ENCODE results near the gene FNDC3B.
A peak's percentile ranks its signal among the peaks of the same experiment; 100 is the strongest.

The FNDC3B gene

DNA sequence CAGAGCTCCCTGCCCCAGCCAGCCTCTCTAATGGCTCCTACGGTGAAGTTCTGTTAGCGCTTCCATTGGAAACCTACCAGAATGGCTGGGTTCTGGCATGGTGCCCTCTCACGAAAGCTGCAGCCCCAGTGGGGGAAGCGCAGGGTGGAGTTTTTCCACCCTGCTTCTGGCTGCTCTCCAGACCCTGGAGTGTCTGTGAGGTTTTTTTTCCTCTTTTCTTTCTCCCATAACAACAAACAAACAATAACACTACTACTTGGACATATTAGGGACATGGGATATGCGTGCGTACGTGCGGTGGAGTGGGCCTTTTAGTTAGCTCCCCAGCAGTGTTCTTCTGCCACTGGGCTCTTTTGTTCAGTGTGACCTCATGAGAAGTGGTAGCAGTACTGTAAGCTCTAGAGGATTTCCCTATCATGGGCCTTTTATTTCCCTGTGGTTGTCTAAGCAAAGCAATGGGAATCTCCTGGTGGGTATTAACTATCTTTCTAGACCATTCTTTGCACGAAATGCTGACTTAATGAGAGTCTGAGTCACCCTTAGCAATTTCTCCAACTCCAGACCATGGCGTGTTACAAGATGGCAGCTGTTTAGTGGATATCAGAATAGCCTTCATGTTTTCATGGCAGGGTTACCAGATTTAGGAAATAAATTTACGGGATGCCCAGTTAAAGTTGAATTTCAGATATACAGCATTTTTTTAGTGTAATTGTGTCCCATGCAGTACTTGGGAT, 161.9 kb downstream of the FNDC3B start:
- no peak overlapping the region for H2AFZ ChIP-seq (ENCODE audit: low read length)
- no peak overlapping the region for H4K8ac ChIP-seq (ENCODE audit: low read depth, low read length)
- WGBS, 2 donors (ENCODE audit: extremely low coverage in 2 of 2, insufficient read length in 2 of 2, insufficient replicate concordance in 1 of 2): no CpG with 5 or more reads among the region's 11 CpGs
- no peak overlapping the region for H3K4me3 ChIP-seq (ENCODE audit: low read length in 2 of 2)
- H3K9ac ChIP-seq (ENCODE audit: low read depth, low read length, poor library complexity): no peak overlapping the region
- H4K91ac ChIP-seq (ENCODE audit: low read depth, low read length, poor library complexity): no peak overlapping the region
- no peak overlapping the region for H2BK15ac ChIP-seq (ENCODE audit: low read length)
- H2BK5ac ChIP-seq (ENCODE audit: low read length): no peak overlapping the region
- DNase-seq (ENCODE audit: low spot score): no peak
- no peaks in the 10 kb centered on the region for H3K79me1 ChIP-seq (ENCODE audit: low read depth, low read length)
- peaks cover 0 to 6% of the 10 kb centered on the region in 2 donors for H3K36me3 ChIP-seq (replicated peaks in 1 of 2; ENCODE audit: control insufficient read depth in 2 of 2, insufficient read depth in 2 of 2, low read length in 2 of 2)
- H3K14ac ChIP-seq (ENCODE audit: low read length): no peak overlapping the region
- no peak overlapping the region for H3K18ac ChIP-seq (ENCODE audit: low read length)
- H3K27me3 ChIP-seq (ENCODE audit: control insufficient read depth in 3 of 3, insufficient read depth in 3 of 3, low read depth in 1 of 3, low read length in 3 of 3): no peaks in the 10 kb centered on the region
- no peak overlapping the region for H3K27ac ChIP-seq (replicated peaks; ENCODE audit: low read length)
- H3K9me3 ChIP-seq (replicated peaks in 1 of 2; ENCODE audit: control insufficient read depth in 2 of 2, insufficient read depth in 1 of 2, low read depth in 1 of 2, low read length in 2 of 2): peaks cover 1 to 4% of the 10 kb centered on the region in 2 donors
- H2BK12ac ChIP-seq (ENCODE audit: low read length): no peak overlapping the region
- no peak overlapping the region for H3K4me2 ChIP-seq (ENCODE audit: insufficient read depth, low read length, poor library complexity, severe bottlenecking)
- H3K4me1 ChIP-seq (ENCODE audit: control insufficient read depth in 2 of 2, insufficient read depth in 1 of 2, low read depth in 1 of 2, low read length in 2 of 2): peaks cover 10 to 41% of the 10 kb centered on the region in 2 donors
- H3K23ac ChIP-seq (ENCODE audit: low read depth, low read length, poor library complexity): no peak overlapping the region
- no peak overlapping the region for H2AK5ac ChIP-seq (ENCODE audit: low read depth, low read length)
- H2BK120ac ChIP-seq (ENCODE audit: low read depth, low read length): no peak overlapping the region
- H3K4ac ChIP-seq (ENCODE audit: low read length): no peak overlapping the region

DNA sequence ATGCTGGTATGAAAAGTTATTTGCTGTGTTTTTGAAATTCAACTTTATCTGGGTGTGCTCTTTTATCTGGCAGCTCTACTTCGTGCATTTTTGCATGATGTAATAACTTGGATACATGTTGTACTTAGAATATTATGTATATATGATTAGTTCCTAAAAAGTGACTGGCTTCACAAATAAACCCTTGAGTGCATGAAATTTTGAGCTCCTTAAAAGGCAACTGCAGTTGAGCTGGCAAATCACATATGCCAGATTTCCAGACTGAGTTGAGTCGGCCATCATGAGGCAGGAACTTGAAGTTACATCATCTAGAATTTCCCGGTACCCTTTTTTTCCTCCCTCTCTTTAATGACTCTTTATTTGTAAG, 162.5 kb downstream of the FNDC3B start:
- Histone ChIP-seq H2AFZ (ENCODE audit: low read length) (no peak overlapping the region), H4K8ac (ENCODE audit: low read depth, low read length) (no peak overlapping the region), H2AK5ac (ENCODE audit: low read depth, low read length) (no peak overlapping the region), H2BK15ac (ENCODE audit: low read length) (no peak overlapping the region), H3K36me3 (replicated peaks in 1 of 2; ENCODE audit: control insufficient read depth in 2 of 2, insufficient read depth in 2 of 2, low read length in 2 of 2) (peaks cover 0 to 6% of the 10 kb centered on the region in 2 donors), H4K91ac (ENCODE audit: low read depth, low read length, poor library complexity) (no peak overlapping the region), H3K18ac (ENCODE audit: low read length) (no peak overlapping the region), H3K14ac (ENCODE audit: low read length) (no peak overlapping the region), H3K9ac (ENCODE audit: low read depth, low read length, poor library complexity) (no peak overlapping the region), H3K4me3 (ENCODE audit: low read length in 2 of 2) (no peak overlapping the region), H2BK5ac (ENCODE audit: low read length) (no peak overlapping the region), H3K4ac (ENCODE audit: low read length) (no peak overlapping the region), H3K9me3 (replicated peaks in 1 of 2; ENCODE audit: control insufficient read depth in 2 of 2, insufficient read depth in 1 of 2, low read depth in 1 of 2, low read length in 2 of 2) (peaks cover 1 to 4% of the 10 kb centered on the region in 2 donors), H2BK12ac (ENCODE audit: low read length) (no peak overlapping the region), H2BK120ac (ENCODE audit: low read depth, low read length) (no peak overlapping the region), H3K4me2 (ENCODE audit: insufficient read depth, low read length, poor library complexity, severe bottlenecking) (no peak overlapping the region), H3K79me1 (ENCODE audit: low read depth, low read length) (no peaks in the 10 kb centered on the region), H3K27ac (replicated peaks; ENCODE audit: low read length) (no peak overlapping the region), H3K27me3 (ENCODE audit: control insufficient read depth in 3 of 3, insufficient read depth in 3 of 3, low read depth in 1 of 3, low read length in 3 of 3) (no peaks in the 10 kb centered on the region), H3K23ac (ENCODE audit: low read depth, low read length, poor library complexity) (no peak overlapping the region), H3K4me1 (ENCODE audit: control insufficient read depth in 2 of 2, insufficient read depth in 1 of 2, low read depth in 1 of 2, low read length in 2 of 2) (peaks cover 10 to 37% of the 10 kb centered on the region in 2 donors)
- no peak for DNase-seq (ENCODE audit: low spot score)
- WGBS, 2 donors (ENCODE audit: extremely low coverage in 2 of 2, insufficient read length in 2 of 2, insufficient replicate concordance in 1 of 2): no CpG with 5 or more reads among the region's 3 CpGs

- Histone ChIP-seq H3K14ac (ENCODE audit: low read length) (no peak overlapping the region), H3K4me2 (ENCODE audit: insufficient read depth, low read length, poor library complexity, severe bottlenecking) (no peak overlapping the region), H4K91ac (ENCODE audit: low read depth, low read length, poor library complexity) (no peak overlapping the region), H2BK12ac (ENCODE audit: low read length) (no peak overlapping the region), H3K27ac (replicated peaks; ENCODE audit: low read length) (no peak overlapping the region), H3K4ac (ENCODE audit: low read length) (no peak overlapping the region), H2AK5ac (ENCODE audit: low read depth, low read length) (no peak overlapping the region), H4K8ac (ENCODE audit: low read depth, low read length) (no peak overlapping the region), H3K4me1 (ENCODE audit: control insufficient read depth in 2 of 2, insufficient read depth in 1 of 2, low read depth in 1 of 2, low read length in 2 of 2) (peaks cover 10 to 35% of the 10 kb centered on the region in 2 donors), H3K9ac (ENCODE audit: low read depth, low read length, poor library complexity) (no peak overlapping the region), H2AFZ (ENCODE audit: low read length) (no peak overlapping the region), H3K23ac (ENCODE audit: low read depth, low read length, poor library complexity) (no peak overlapping the region), H3K27me3 (ENCODE audit: control insufficient read depth in 3 of 3, insufficient read depth in 3 of 3, low read depth in 1 of 3, low read length in 3 of 3) (no peaks in the 10 kb centered on the region), H2BK120ac (ENCODE audit: low read depth, low read length) (no peak overlapping the region), H2BK5ac (ENCODE audit: low read length) (no peak overlapping the region), H3K18ac (ENCODE audit: low read length) (no peak overlapping the region), H3K4me3 (ENCODE audit: low read length in 2 of 2) (no peak overlapping the region), H3K79me1 (ENCODE audit: low read depth, low read length) (no peaks in the 10 kb centered on the region), H3K9me3 (replicated peaks in 1 of 2; ENCODE audit: control insufficient read depth in 2 of 2, insufficient read depth in 1 of 2, low read depth in 1 of 2, low read length in 2 of 2) (peaks cover 1 to 4% of the 10 kb centered on the region in 2 donors), H2BK15ac (ENCODE audit: low read length) (no peak overlapping the region), H3K36me3 (replicated peaks in 1 of 2; ENCODE audit: control insufficient read depth in 2 of 2, insufficient read depth in 2 of 2, low read length in 2 of 2) (peaks cover 0 to 6% of the 10 kb centered on the region in 2 donors)
- WGBS, 2 donors (ENCODE audit: extremely low coverage in 2 of 2, insufficient read length in 2 of 2, insufficient replicate concordance in 1 of 2): no CpG with 5 or more reads among the region's 3 CpGs
- no peak for DNase-seq (ENCODE audit: low spot score)
These were observed 163.4 kb downstream of the FNDC3B start for GRCh38 chr3:172202797-172203196.

DNA sequence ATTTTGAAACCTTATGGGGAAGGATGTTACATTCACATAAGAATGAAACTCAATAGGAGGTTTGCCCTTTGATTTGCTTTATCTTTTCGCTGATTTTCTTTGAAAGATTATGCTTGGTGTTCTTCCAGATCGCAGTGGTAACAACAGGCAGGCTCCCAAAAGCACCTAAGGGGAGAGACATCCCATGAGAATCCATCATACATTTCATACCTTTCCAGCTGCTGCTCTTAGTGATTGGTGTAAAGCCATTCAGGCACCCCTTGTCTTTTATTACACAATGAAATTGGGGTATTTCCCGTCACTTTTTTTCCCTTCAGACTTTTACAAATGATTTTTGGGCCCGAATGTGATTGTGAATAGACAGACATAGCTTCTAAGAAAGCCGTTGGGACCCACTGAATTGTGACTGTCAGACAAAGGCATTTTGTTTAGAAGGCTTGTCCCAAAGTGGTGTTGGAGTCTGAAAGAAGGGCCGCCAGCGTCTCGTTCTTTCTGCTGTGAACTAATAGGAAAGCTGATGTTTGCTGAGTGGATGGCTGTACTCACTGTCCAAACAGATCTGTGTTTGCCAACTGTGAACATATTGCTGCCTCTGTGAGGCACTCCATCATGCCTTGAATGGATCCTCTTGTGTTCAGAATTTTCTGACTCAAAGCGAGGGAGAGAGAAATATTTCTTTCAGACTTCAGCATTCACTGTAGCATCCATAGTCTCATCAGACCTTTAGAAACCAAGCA, 164.3 kb downstream of the FNDC3B start:
- Histone ChIP-seq H4K91ac (ENCODE audit: low read depth, low read length, poor library complexity) (no peak overlapping the region), H3K36me3 (replicated peaks in 1 of 2; ENCODE audit: control insufficient read depth in 2 of 2, insufficient read depth in 2 of 2, low read length in 2 of 2) (peaks cover 0 to 3% of the 10 kb centered on the region in 2 donors), H3K27me3 (ENCODE audit: control insufficient read depth in 3 of 3, insufficient read depth in 3 of 3, low read depth in 1 of 3, low read length in 3 of 3) (no peaks in the 10 kb centered on the region), H3K79me1 (ENCODE audit: low read depth, low read length) (no peaks in the 10 kb centered on the region), H2AFZ (ENCODE audit: low read length) (no peak overlapping the region), H3K23ac (ENCODE audit: low read depth, low read length, poor library complexity) (no peak overlapping the region), H4K8ac (ENCODE audit: low read depth, low read length) (no peak overlapping the region), H3K9me3 (replicated peaks in 1 of 2; ENCODE audit: control insufficient read depth in 2 of 2, insufficient read depth in 1 of 2, low read depth in 1 of 2, low read length in 2 of 2) (peaks cover 1 to 4% of the 10 kb centered on the region in 2 donors), H3K4ac (ENCODE audit: low read length) (no peak overlapping the region), H2BK15ac (ENCODE audit: low read length) (no peak overlapping the region), H3K27ac (replicated peaks; ENCODE audit: low read length) (peak overlapping the region; percentile 64), H3K14ac (ENCODE audit: low read length) (no peak overlapping the region), H3K4me1 (ENCODE audit: control insufficient read depth in 2 of 2, insufficient read depth in 1 of 2, low read depth in 1 of 2, low read length in 2 of 2) (peaks cover 12 to 35% of the 10 kb centered on the region in 2 donors), H3K18ac (ENCODE audit: low read length) (no peak overlapping the region), H2BK12ac (ENCODE audit: low read length) (no peak overlapping the region), H2AK5ac (ENCODE audit: low read depth, low read length) (no peak overlapping the region), H2BK120ac (ENCODE audit: low read depth, low read length) (no peak overlapping the region), H3K4me3 (ENCODE audit: low read length in 2 of 2) (no peak overlapping the region), H3K9ac (ENCODE audit: low read depth, low read length, poor library complexity) (no peak overlapping the region), H3K4me2 (ENCODE audit: insufficient read depth, low read length, poor library complexity, severe bottlenecking) (peak overlapping the region; percentile 19), H2BK5ac (ENCODE audit: low read length) (no peak overlapping the region)
- DNase-seq (ENCODE audit: low spot score): no peak
- WGBS, 2 donors (ENCODE audit: extremely low coverage in 2 of 2, insufficient read length in 2 of 2, insufficient replicate concordance in 1 of 2): no CpG with 5 or more reads among the region's 9 CpGs
